ENCODE data around the gene GTPBP10.
"Not testable (repeated sequence)": the region's sequence is repeated elsewhere in the genome, so short reads cannot be mapped to it uniquely, and the experiment has no call there.

The GTPBP10 gene

DNA sequence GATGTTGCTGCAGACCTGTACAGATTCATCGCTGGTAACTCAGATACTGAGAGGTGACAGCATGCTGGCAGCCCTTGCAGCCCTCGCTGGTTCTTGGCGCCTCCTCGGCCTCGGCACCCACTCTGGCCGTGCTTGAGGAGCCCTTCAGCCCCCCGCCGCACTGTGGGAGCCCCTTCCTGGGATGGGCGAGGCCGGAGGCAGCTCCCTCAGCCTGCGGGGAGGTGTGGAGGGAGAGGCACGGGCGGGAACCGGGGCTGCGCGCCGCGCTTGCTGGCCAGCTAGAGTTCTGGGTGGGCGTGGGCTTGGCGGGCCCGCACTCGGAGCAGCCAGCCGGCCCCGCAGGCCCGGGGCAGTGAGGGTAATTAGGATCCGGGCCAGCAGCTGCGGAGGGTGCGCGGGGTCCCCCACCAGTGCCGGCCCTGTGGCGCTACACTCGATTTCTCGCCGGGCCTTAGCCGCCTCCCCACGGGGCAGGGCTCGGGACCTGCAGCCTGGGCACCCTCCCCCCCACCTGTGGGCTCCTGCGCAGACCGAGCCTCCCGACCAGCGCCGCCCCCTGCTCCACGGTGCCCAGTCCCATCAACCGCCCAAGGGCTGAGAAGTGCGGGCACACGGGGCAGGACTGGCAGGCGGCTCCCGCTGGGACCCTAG lies 12.2 kb upstream of the GTPBP10 start:
- no peak for DNase-seq (ENCODE audit: low spot score)
- Histone ChIP-seq H3K23ac (ENCODE audit: low read depth, low read length, poor library complexity) (no peak overlapping the region), H3K4me2 (ENCODE audit: insufficient read depth, low read length, poor library complexity, severe bottlenecking) (no peak overlapping the region), H2AK5ac (ENCODE audit: low read depth, low read length) (no peak overlapping the region), H3K14ac (ENCODE audit: low read length) (no peak overlapping the region), H2BK120ac (ENCODE audit: low read depth, low read length) (no peak overlapping the region), H2BK12ac (ENCODE audit: low read length) (peak overlapping the region; percentile 10), H3K79me1 (ENCODE audit: low read depth, low read length) (no peaks in the 10 kb centered on the region), H2AFZ (ENCODE audit: low read length) (no peak overlapping the region), H4K8ac (ENCODE audit: low read depth, low read length) (no peak overlapping the region), H4K91ac (ENCODE audit: low read depth, low read length, poor library complexity) (no peak overlapping the region), H2BK5ac (ENCODE audit: low read length) (no peak overlapping the region), H3K9ac (ENCODE audit: low read depth, low read length, poor library complexity) (no peak overlapping the region), H3K36me3 (replicated peaks in 1 of 2; ENCODE audit: control insufficient read depth in 2 of 2, insufficient read depth in 2 of 2, low read length in 2 of 2) (no peaks in the 10 kb centered on the region), H2BK15ac (ENCODE audit: low read length) (no peak overlapping the region), H3K27me3 (ENCODE audit: control insufficient read depth in 3 of 3, insufficient read depth in 3 of 3, low read depth in 1 of 3, low read length in 3 of 3) (no peaks in the 10 kb centered on the region), H3K4me1 (ENCODE audit: control insufficient read depth in 2 of 2, insufficient read depth in 1 of 2, low read depth in 1 of 2, low read length in 2 of 2) (peaks cover 0 to 3% of the 10 kb centered on the region in 2 donors), H3K9me3 (replicated peaks in 1 of 2; ENCODE audit: control insufficient read depth in 2 of 2, insufficient read depth in 1 of 2, low read depth in 1 of 2, low read length in 2 of 2) (peaks cover 0 to 3% of the 10 kb centered on the region in 2 donors), H3K4ac (ENCODE audit: low read length) (no peak overlapping the region), H3K4me3 (ENCODE audit: low read length in 2 of 2) (no peak overlapping the region), H3K18ac (ENCODE audit: low read length) (no peak overlapping the region), H3K27ac (replicated peaks; ENCODE audit: low read length) (no peak overlapping the region)
- no CpG with 5 or more reads among the region's 48 CpGs for WGBS, 2 donors (ENCODE audit: extremely low coverage in 2 of 2, insufficient read length in 2 of 2, insufficient replicate concordance in 1 of 2)

DNA sequence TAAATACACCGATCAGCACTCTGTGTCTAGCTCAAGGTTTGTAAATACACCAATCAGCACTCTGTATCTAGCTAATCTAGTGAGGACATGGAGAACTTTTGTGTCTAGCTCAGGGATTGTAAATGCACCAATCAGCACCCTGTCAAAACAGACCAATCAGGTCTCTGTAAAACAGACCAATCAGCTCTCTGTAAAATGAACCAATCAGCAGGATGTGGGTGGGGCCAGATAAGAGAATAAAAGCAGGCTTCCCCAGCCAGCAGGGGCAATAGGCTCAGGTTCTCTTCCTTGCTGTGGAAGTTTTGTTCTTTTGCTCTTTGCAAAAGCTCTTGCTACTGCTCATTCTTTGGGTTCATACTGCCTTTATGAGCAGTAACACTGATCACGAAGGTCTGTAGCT lies 11.6 kb upstream of the GTPBP10 start:
- H3K14ac ChIP-seq (ENCODE audit: low read length); H4K91ac ChIP-seq (ENCODE audit: low read depth, low read length, poor library complexity); H3K79me1 ChIP-seq (ENCODE audit: low read depth, low read length); H2AK5ac ChIP-seq (ENCODE audit: low read depth, low read length); H2BK120ac ChIP-seq (ENCODE audit: low read depth, low read length); H3K36me3 ChIP-seq (replicated peaks in 1 of 2; ENCODE audit: control insufficient read depth in 2 of 2, insufficient read depth in 2 of 2, low read length in 2 of 2); H4K8ac ChIP-seq (ENCODE audit: low read depth, low read length); H3K4me3 ChIP-seq (ENCODE audit: low read length in 2 of 2); H3K27ac ChIP-seq (replicated peaks; ENCODE audit: low read length); H3K23ac ChIP-seq (ENCODE audit: low read depth, low read length, poor library complexity); H3K4me1 ChIP-seq (ENCODE audit: control insufficient read depth in 2 of 2, insufficient read depth in 1 of 2, low read depth in 1 of 2, low read length in 2 of 2); H3K27me3 ChIP-seq (ENCODE audit: control insufficient read depth in 3 of 3, insufficient read depth in 3 of 3, low read depth in 1 of 3, low read length in 3 of 3); H3K9ac ChIP-seq (ENCODE audit: low read depth, low read length, poor library complexity); H3K18ac ChIP-seq (ENCODE audit: low read length); H2BK5ac ChIP-seq (ENCODE audit: low read length); DNase-seq (ENCODE audit: low spot score); H2BK12ac ChIP-seq (ENCODE audit: low read length); H3K4ac ChIP-seq (ENCODE audit: low read length); H3K4me2 ChIP-seq (ENCODE audit: insufficient read depth, low read length, poor library complexity, severe bottlenecking); H2BK15ac ChIP-seq (ENCODE audit: low read length); H3K9me3 ChIP-seq (replicated peaks in 1 of 2; ENCODE audit: control insufficient read depth in 2 of 2, insufficient read depth in 1 of 2, low read depth in 1 of 2, low read length in 2 of 2): not testable (repeated sequence)
- WGBS, 2 donors (ENCODE audit: extremely low coverage in 2 of 2, insufficient read length in 2 of 2, insufficient replicate concordance in 1 of 2): no CpG with 5 or more reads among the region's 2 CpGs
- peak overlapping the region; percentile 29 for H2AFZ ChIP-seq (ENCODE audit: low read length)

DNA sequence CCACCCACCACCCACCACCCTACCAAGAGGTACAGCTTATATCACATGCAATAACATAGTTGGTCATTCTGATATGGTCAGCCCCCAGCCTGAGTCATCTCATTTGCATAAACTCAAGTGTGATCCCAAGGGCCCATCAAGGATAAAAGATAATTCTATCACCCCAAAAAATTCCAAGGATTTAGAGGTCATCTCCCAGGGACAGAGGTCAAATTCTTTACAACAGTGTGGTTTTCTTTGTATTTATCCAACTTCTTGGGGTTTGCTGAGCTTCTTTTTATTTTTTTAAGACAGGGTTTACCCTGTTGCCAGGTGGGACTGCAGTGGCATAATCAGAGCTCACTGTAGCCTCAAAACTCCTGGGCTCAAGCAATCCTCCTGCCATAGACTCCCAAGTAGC lies 9.4 kb upstream of the GTPBP10 start:
- Histone ChIP-seq H3K4ac (ENCODE audit: low read length) (no peak overlapping the region), H2BK15ac (ENCODE audit: low read length) (no peak overlapping the region), H4K91ac (ENCODE audit: low read depth, low read length, poor library complexity) (no peak overlapping the region), H3K4me2 (ENCODE audit: insufficient read depth, low read length, poor library complexity, severe bottlenecking) (no peak overlapping the region), H2BK5ac (ENCODE audit: low read length) (no peak overlapping the region), H3K27me3 (ENCODE audit: control insufficient read depth in 3 of 3, insufficient read depth in 3 of 3, low read depth in 1 of 3, low read length in 3 of 3) (peaks cover 0 to 3% (median 0%) of the 10 kb centered on the region in 3 experiments), H2BK120ac (ENCODE audit: low read depth, low read length) (no peak overlapping the region), H2AK5ac (ENCODE audit: low read depth, low read length) (no peak overlapping the region), H3K9ac (ENCODE audit: low read depth, low read length, poor library complexity) (no peak overlapping the region), H2AFZ (ENCODE audit: low read length) (no peak overlapping the region), H3K14ac (ENCODE audit: low read length) (no peak overlapping the region), H3K18ac (ENCODE audit: low read length) (no peak overlapping the region), H3K4me1 (ENCODE audit: control insufficient read depth in 2 of 2, insufficient read depth in 1 of 2, low read depth in 1 of 2, low read length in 2 of 2) (peaks cover 0 to 2% of the 10 kb centered on the region in 2 donors), H3K36me3 (replicated peaks in 1 of 2; ENCODE audit: control insufficient read depth in 2 of 2, insufficient read depth in 2 of 2, low read length in 2 of 2) (no peaks in the 10 kb centered on the region), H3K23ac (ENCODE audit: low read depth, low read length, poor library complexity) (no peak overlapping the region), H3K27ac (replicated peaks; ENCODE audit: low read length) (no peak overlapping the region), H3K9me3 (replicated peaks in 1 of 2; ENCODE audit: control insufficient read depth in 2 of 2, insufficient read depth in 1 of 2, low read depth in 1 of 2, low read length in 2 of 2) (peaks cover 0 to 3% of the 10 kb centered on the region in 2 donors), H2BK12ac (ENCODE audit: low read length) (no peak overlapping the region), H3K79me1 (ENCODE audit: low read depth, low read length) (no peaks in the 10 kb centered on the region), H4K8ac (ENCODE audit: low read depth, low read length) (no peak overlapping the region), H3K4me3 (ENCODE audit: low read length in 2 of 2) (no peak overlapping the region)
- no peak for DNase-seq (ENCODE audit: low spot score)

DNA sequence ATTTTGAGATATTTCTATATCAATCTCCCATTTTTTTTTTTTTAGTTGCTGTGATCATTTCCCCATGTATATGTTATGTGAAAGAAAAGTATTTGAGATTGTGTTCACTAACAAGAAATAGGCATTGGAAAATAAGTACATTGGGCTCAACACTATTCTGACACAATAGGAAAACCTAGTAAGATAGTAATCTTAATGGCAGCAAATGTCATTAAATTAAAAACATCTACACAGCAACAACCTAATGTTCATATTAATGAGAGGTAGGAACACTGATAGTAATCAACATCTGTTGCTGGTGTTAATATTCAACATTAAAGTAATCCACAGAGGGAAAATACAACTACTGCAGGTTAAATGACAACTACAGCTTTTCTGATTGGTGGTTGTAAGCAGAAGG lies 1.5 kb upstream of the GTPBP10 start:
- no peak overlapping the region for H2BK120ac ChIP-seq (ENCODE audit: low read depth, low read length)

More for the DNA sequence above, 1.5 kb upstream of the GTPBP10 start:
- Histone ChIP-seq H2AFZ (ENCODE audit: low read length) (peak overlapping the region; percentile 97), H3K14ac (ENCODE audit: low read length) (no peak overlapping the region), H3K23ac (ENCODE audit: low read depth, low read length, poor library complexity) (no peak overlapping the region), H4K91ac (ENCODE audit: low read depth, low read length, poor library complexity) (no peak overlapping the region), H2BK5ac (ENCODE audit: low read length) (no peak overlapping the region), H3K4me3 (ENCODE audit: low read length in 2 of 2) (peak overlapping the region in 1 of 2 donors; percentile 93), H2BK15ac (ENCODE audit: low read length) (no peak overlapping the region), H3K4ac (ENCODE audit: low read length) (no peak overlapping the region), H3K36me3 (replicated peaks in 1 of 2; ENCODE audit: control insufficient read depth in 2 of 2, insufficient read depth in 2 of 2, low read length in 2 of 2) (no peaks in the 10 kb centered on the region), H3K27me3 (ENCODE audit: control insufficient read depth in 3 of 3, insufficient read depth in 3 of 3, low read depth in 1 of 3, low read length in 3 of 3) (peaks cover 0 to 3% (median 0%) of the 10 kb centered on the region in 3 experiments), H3K27ac (replicated peaks; ENCODE audit: low read length) (no peak overlapping the region), H3K18ac (ENCODE audit: low read length) (no peak overlapping the region), H4K8ac (ENCODE audit: low read depth, low read length) (no peak overlapping the region), H3K4me1 (ENCODE audit: control insufficient read depth in 2 of 2, insufficient read depth in 1 of 2, low read depth in 1 of 2, low read length in 2 of 2) (peaks cover 0 to 3% of the 10 kb centered on the region in 2 donors), H3K4me2 (ENCODE audit: insufficient read depth, low read length, poor library complexity, severe bottlenecking) (no peak overlapping the region), H3K9me3 (replicated peaks in 1 of 2; ENCODE audit: control insufficient read depth in 2 of 2, insufficient read depth in 1 of 2, low read depth in 1 of 2, low read length in 2 of 2) (no peaks in the 10 kb centered on the region), H3K79me1 (ENCODE audit: low read depth, low read length) (no peaks in the 10 kb centered on the region), H3K9ac (ENCODE audit: low read depth, low read length, poor library complexity) (no peak overlapping the region), H2AK5ac (ENCODE audit: low read depth, low read length) (no peak overlapping the region), H2BK12ac (ENCODE audit: low read length) (no peak overlapping the region)
- no peak for DNase-seq (ENCODE audit: low spot score)

Measured in neuronal stem cell (in vitro differentiated cells).